Thymus (tissue), 11 donors: ENCODE data around the gene DGCR2. TPM values are rescaled to one million over a fixed set of nuclear protein-coding genes. Genes with fewer than 3 reads are reported as not detected.

Source experiments
- DNase-seq, 9 donors: peaks; one replicate each; pipeline ENCODE4 v3.0.0-alpha.2; 2013; ENCODE audit warnings: low spot score in 9 of 9, low read depth in 6 of 9, missing footprints in 1 of 9
- H3K27ac ChIP-seq, 2 donors: one replicate each; pipeline ENCODE4 v1.5.1; 2013; ENCODE audit warnings: control low read depth in 1 of 2, low read depth in 1 of 2, low read length in 1 of 2, mild to moderate bottlenecking in 1 of 2, moderate library complexity in 1 of 2
- H3K27me3 ChIP-seq, 2 donors: one replicate each; pipeline ENCODE4 v1.5.1; 2013; ENCODE audit warnings: low read length in 1 of 2; ENCODE audit not compliant: control insufficient read depth in 2 of 2, insufficient read depth in 1 of 2
- H3K36me3 ChIP-seq, 2 donors: one replicate each; pipeline ENCODE4 v1.5.1; 2013; ENCODE audit warnings: low read length in 1 of 2, mild to moderate bottlenecking in 1 of 2, moderate library complexity in 1 of 2; ENCODE audit not compliant: control insufficient read depth in 2 of 2, insufficient read depth in 2 of 2
- H3K4me1 ChIP-seq, 2 donors: one replicate each; pipeline ENCODE4 v1.5.1; 2013; ENCODE audit warnings: low read length in 2 of 2; ENCODE audit not compliant: control insufficient read depth in 2 of 2, insufficient read depth in 2 of 2
- H3K4me3 ChIP-seq, 2 donors: one replicate each; pipeline ENCODE4 v1.5.1; 2013; ENCODE audit warnings: low read length in 2 of 2, control low read depth in 1 of 2, mild to moderate bottlenecking in 1 of 2
- H3K9me3 ChIP-seq, 2 donors: one replicate each; pipeline ENCODE4 v1.5.1; 2013; ENCODE audit warnings: low read length in 1 of 2, mild to moderate bottlenecking in 1 of 2; ENCODE audit not compliant: control insufficient read depth in 2 of 2, insufficient read depth in 1 of 2
- WGBS: extraction: QIAGEN DNeasy Blood & Tissue Kit; methylation state at CpG from one replicate; pipeline ENCODE4 v1.1.7; 2013; 5-methylcytosine and 5-hydroxymethylcytosine counted together
- polyA plus RNA-seq: library from polyadenylated mRNA; stranded (reverse); fragments of 200-250 nt; gene quantifications from one replicate; pipeline ENCODE4 v1.2.3, GENCODE V29; 2013
- total RNA-seq: library from RNA; stranded (reverse); fragments of 120-200 nt; gene quantifications from one replicate; pipeline ENCODE4 v1.2.4, GENCODE V29; 2013
- donor health status: healthy.

The DGCR2 gene
- total and polyA plus RNA-seq, 2 donors, result 17.8 to 24.1 TPM

DNA sequence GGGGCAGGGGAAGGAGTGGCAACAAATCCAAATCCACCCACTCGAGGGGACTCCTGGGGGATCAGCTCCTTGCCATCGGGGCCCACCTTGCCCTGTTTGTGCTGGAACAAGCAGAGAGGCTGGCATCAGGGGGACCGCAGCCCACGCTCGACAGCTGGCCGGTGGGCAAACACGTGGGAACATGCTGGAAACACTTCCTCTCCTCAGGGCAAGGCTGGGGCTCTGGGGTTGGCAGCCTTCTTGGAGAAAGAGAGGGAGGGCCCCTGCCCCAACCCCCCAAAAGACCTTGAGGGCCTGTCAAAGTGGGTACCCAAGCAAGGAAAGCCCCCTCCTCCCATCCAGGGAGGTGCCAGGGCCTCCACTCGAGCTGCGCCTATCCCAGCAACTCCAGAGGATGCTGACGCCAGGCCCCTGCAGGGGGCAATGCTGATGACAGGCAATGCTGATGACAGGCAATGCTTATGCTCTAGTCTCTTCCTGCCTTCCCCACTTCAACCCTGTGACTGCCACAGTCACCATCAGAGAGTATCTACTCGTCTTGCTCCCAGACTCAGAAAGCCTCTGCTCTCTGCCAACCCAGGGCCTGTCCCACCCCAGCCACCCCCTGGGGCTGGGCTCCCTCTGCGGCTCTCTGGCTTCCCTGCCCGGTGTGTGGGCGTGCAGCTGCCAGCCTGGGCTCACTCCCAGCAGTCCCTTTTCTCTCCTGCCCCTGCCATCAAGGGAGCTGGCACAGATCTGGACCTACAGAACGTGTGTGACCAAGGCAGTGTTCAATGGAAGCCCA lies 16.2 kb upstream of the DGCR2 start:
- whole genome bisulfite sequencing, result 98% methylated on average over 15 of the region's 15 CpGs
- DNase-seq, result no peak
- Histone ChIP-seq H3K27ac (peak overlapping the region in 1 of 2 donors; percentile 8), H3K9me3 (no peaks in the 10 kb centered on the region), H3K27me3 (no peaks in the 10 kb centered on the region), H3K4me3 (no peak overlapping the region), H3K4me1 (peaks cover 3 to 4% of the 10 kb centered on the region in 2 donors), H3K36me3 (peaks cover 78 to 89% of the 10 kb centered on the region in 2 donors)

GRCh38 chr22:19137384-19138216 lies 15.4 kb upstream of the DGCR2 start:
- Histone ChIP-seq H3K4me3 (no peak overlapping the region), H3K9me3 (no peaks in the 10 kb centered on the region), H3K27ac (no peak overlapping the region), H3K36me3 (peaks cover 84 to 97% of the 10 kb centered on the region in 2 donors), H3K4me1 (no peaks in the 10 kb centered on the region), H3K27me3 (no peaks in the 10 kb centered on the region)
- DNase-seq, result no peak
- 98% methylated on average over 11 of the region's 11 CpGs for WGBS

DNA sequence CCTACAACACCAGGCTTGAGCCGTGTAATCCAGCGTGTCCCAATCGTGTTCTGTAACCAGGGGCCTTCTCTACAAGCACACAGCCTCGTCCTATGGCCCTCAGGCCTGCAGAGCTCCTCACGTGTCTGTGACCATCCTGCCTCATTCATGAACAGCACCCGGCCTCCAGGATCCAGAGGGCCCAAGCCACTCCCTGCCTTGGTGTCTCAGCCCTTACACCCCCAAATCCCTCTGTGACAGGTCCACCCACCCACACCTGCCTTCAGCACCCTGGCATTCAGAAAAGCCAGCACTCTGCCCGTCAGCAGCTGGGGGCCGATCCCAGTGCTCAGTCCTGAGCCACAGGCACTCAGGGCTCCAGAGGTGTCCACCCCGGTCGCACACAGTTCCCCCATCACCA lies 14.7 kb upstream of the DGCR2 start:
- Histone ChIP-seq H3K4me3 (no peak overlapping the region), H3K27ac (no peak overlapping the region), H3K9me3 (no peaks in the 10 kb centered on the region), H3K27me3 (no peaks in the 10 kb centered on the region), H3K4me1 (no peaks in the 10 kb centered on the region), H3K36me3 (peaks cover 80 to 96% of the 10 kb centered on the region in 2 donors)
- DNase-seq, result no peak
- 97% methylated on average over 10 of the region's 10 CpGs for WGBS

- H3K27me3 ChIP-seq, result no peaks in the 10 kb centered on the region
- H3K4me3 ChIP-seq, result no peak overlapping the region
- no peak overlapping the region for H3K27ac ChIP-seq
- DNase-seq, result no peak
- peaks cover 60 to 86% of the 10 kb centered on the region in 2 donors for H3K36me3 ChIP-seq
- H3K4me1 ChIP-seq, result no peaks in the 10 kb centered on the region
- 92% methylated on average over 18 of the region's 18 CpGs for WGBS
- H3K9me3 ChIP-seq, result no peaks in the 10 kb centered on the region
Observed at GRCh38 chr22:19134874-19135273, 12.7 kb upstream of the DGCR2 start.

DNA sequence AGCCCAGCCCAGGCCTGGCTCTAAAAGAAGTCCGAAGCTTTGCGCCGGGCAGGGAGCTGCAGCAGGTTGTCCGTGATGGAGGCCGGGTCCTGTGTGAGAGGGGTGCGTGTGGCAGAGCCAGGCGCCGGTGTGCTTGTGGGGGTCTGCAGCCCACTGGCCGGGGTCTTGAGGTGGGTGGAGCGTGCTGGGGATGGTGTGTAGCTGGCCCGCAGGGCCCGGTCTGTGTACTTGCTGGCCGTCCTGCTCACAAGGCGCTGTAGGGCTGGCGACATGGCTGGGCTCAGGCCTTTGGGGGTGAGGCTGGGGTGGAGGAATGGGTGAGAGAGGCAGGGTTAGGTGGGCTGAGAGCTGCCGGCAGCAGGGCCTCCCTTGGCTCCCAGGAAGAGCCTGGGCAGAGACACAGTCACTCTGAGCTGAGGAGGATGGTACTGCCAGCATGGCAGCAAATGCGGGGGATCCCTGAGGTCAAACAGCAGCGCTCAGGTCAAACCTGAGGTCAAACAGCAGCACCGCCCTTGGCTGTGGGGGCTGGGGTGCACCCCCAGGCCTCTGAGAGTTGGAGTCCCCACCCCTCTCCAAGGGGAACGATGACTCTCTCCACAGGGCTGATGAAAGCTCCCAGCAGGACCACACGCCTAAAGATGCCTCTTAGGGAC lies 12.1 kb upstream of the DGCR2 start:
- Histone ChIP-seq H3K4me3 (no peak overlapping the region), H3K27ac (no peak overlapping the region), H3K4me1 (no peaks in the 10 kb centered on the region), H3K36me3 (peaks cover 55 to 80% of the 10 kb centered on the region in 2 donors), H3K27me3 (no peaks in the 10 kb centered on the region), H3K9me3 (no peaks in the 10 kb centered on the region)
- 98% methylated on average over 21 of the region's 21 CpGs for WGBS
- no peak for DNase-seq

DNA sequence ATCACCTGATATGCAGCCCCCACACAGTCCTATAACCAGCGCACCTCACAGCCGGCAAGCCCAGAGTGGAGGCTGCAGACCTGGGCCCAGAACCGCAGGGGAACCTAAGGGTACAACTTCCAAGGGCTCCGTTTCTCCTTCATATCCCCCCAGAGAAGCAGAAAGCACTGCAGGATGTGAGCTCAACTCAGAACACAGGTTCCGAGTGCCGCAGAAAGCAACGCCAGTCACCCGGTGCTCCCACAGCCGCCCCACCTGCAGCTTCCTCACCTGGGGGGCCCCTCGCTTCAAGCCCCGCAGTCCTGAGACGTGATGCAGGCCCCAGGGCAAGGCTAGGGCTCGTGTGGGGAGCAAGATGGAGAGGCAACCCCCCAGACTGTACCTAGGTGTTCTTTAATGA lies 11.3 kb upstream of the DGCR2 start:
- Histone ChIP-seq H3K4me3 (no peak overlapping the region), H3K36me3 (peaks cover 47 to 73% of the 10 kb centered on the region in 2 donors), H3K9me3 (no peaks in the 10 kb centered on the region), H3K27me3 (no peaks in the 10 kb centered on the region), H3K27ac (no peak overlapping the region), H3K4me1 (no peaks in the 10 kb centered on the region)
- no peak for DNase-seq
- WGBS, result 99% methylated on average over 13 of the region's 13 CpGs

GRCh38 chr22:19132693-19133400 lies 10.6 kb upstream of the DGCR2 start:
- 97% methylated on average over 9 of the region's 9 CpGs for WGBS
- Histone ChIP-seq H3K27ac (no peak overlapping the region), H3K4me3 (no peak overlapping the region), H3K36me3 (peaks cover 40 to 66% of the 10 kb centered on the region in 2 donors), H3K27me3 (no peaks in the 10 kb centered on the region), H3K4me1 (no peaks in the 10 kb centered on the region), H3K9me3 (no peaks in the 10 kb centered on the region)
- no peak for DNase-seq

- Histone ChIP-seq H3K4me3 (no peak overlapping the region), H3K36me3 (peaks cover 33 to 59% of the 10 kb centered on the region in 2 donors), H3K27me3 (no peaks in the 10 kb centered on the region), H3K4me1 (no peaks in the 10 kb centered on the region), H3K9me3 (no peaks in the 10 kb centered on the region), H3K27ac (no peak overlapping the region)
- no peak for DNase-seq
- WGBS, result 97% methylated on average over 20 of the region's 20 CpGs
Observed at GRCh38 chr22:19132153-19132552, 9.9 kb upstream of the DGCR2 start.
